Measurements from ENCODE around the gene DMWD.

The DMWD gene

DNA sequence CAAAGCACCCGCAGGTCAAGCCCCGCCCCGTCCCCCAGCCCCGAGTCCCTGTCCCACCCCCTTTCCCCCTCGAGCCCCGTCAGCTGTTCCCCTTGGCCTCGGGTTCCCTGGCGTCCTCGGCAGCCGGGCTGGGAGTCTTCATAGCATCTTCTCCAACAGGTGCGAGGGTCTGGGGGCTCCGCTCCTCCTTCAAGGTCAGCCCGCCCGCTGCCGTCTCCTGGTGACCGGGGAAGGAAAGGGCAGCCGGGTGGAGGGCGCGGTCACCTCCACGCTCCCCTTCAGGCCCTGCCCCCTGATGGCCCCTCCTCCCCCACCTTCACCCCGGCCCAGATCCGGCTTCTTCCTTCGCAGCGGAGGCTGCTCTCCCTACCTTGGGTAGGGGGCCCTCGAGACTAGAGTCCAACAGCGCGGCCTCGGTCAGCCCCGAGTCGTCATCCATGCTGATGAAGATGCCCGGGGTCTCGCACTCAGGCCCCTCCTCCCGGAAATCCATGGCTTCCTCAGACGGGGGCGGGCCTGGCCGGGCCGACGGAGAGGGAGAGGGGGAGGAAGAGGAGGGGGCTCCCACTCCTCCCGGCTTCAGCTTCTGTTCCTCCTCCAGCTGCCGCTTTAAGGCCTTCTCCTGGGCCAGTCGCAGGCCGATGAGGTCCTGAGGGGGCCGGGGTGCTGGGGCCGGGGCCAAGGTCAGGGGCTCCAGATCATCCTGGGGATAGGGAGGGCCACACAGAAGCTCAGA, 23.0 kb upstream of the DMWD start:
- no peak for ATAC-seq
- TF ChIP-seq ZFP30 (CRISPR knock-in tag; IDR thresholded peaks at IDR 0.05) (no peak), ZNF8 (CRISPR knock-in tag; IDR thresholded peaks at IDR 0.05) (no peak), ZFP3 (CRISPR knock-in tag; IDR thresholded peaks at IDR 0.05) (no peak), SNAI2 (CRISPR knock-in tag; IDR thresholded peaks at IDR 0.05) (no peak), GLIS3 (CRISPR knock-in tag; IDR thresholded peaks at IDR 0.05) (no peak), ESRRG (CRISPR knock-in tag; IDR thresholded peaks at IDR 0.05) (no peak), PPARA (CRISPR knock-in tag; IDR thresholded peaks at IDR 0.05; ENCODE audit: borderline replicate concordance) (no peak), BACH2 (CRISPR knock-in tag; IDR thresholded peaks at IDR 0.05; ENCODE audit: borderline replicate concordance) (no peak), ZC3H10 (CRISPR knock-in tag; IDR thresholded peaks at IDR 0.05) (no peak)
- TF ChIP-seq, protein P1, sequence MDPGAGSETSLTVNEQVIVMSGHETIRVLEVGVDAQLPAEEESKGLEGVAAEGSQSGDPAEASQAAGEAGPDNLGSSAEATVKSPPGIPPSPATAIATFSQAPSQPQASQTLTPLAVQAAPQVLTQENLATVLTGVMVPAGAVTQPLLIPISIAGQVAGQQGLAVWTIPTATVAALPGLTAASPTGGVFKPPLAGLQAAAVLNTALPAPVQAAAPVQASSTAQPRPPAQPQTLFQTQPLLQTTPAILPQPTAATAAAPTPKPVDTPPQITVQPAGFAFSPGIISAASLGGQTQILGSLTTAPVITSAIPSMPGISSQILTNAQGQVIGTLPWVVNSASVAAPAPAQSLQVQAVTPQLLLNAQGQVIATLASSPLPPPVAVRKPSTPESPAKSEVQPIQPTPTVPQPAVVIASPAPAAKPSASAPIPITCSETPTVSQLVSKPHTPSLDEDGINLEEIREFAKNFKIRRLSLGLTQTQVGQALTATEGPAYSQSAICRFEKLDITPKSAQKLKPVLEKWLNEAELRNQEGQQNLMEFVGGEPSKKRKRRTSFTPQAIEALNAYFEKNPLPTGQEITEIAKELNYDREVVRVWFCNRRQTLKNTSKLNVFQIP (CRISPR knock-in tag; IDR thresholded peaks at IDR 0.05; ENCODE audit: borderline replicate concordance, low read depth): no peak
- TF ChIP-seq, protein P2, sequence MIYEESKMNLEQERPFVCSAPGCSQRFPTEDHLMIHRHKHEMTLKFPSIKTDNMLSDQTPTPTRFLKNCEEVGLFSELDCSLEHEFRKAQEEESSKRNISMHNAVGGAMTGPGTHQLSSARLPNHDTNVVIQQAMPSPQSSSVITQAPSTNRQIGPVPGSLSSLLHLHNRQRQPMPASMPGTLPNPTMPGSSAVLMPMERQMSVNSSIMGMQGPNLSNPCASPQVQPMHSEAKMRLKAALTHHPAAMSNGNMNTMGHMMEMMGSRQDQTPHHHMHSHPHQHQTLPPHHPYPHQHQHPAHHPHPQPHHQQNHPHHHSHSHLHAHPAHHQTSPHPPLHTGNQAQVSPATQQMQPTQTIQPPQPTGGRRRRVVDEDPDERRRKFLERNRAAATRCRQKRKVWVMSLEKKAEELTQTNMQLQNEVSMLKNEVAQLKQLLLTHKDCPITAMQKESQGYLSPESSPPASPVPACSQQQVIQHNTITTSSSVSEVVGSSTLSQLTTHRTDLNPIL (CRISPR knock-in tag; IDR thresholded peaks at IDR 0.05; ENCODE audit: low read depth): no peak
- TF ChIP-seq, protein P3, sequence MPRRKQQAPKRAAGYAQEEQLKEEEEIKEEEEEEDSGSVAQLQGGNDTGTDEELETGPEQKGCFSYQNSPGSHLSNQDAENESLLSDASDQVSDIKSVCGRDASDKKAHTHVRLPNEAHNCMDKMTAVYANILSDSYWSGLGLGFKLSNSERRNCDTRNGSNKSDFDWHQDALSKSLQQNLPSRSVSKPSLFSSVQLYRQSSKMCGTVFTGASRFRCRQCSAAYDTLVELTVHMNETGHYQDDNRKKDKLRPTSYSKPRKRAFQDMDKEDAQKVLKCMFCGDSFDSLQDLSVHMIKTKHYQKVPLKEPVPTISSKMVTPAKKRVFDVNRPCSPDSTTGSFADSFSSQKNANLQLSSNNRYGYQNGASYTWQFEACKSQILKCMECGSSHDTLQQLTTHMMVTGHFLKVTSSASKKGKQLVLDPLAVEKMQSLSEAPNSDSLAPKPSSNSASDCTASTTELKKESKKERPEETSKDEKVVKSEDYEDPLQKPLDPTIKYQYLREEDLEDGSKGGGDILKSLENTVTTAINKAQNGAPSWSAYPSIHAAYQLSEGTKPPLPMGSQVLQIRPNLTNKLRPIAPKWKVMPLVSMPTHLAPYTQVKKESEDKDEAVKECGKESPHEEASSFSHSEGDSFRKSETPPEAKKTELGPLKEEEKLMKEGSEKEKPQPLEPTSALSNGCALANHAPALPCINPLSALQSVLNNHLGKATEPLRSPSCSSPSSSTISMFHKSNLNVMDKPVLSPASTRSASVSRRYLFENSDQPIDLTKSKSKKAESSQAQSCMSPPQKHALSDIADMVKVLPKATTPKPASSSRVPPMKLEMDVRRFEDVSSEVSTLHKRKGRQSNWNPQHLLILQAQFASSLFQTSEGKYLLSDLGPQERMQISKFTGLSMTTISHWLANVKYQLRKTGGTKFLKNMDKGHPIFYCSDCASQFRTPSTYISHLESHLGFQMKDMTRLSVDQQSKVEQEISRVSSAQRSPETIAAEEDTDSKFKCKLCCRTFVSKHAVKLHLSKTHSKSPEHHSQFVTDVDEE (CRISPR knock-in tag; IDR thresholded peaks at IDR 0.05): no peak
- TF ChIP-seq, protein P4, sequence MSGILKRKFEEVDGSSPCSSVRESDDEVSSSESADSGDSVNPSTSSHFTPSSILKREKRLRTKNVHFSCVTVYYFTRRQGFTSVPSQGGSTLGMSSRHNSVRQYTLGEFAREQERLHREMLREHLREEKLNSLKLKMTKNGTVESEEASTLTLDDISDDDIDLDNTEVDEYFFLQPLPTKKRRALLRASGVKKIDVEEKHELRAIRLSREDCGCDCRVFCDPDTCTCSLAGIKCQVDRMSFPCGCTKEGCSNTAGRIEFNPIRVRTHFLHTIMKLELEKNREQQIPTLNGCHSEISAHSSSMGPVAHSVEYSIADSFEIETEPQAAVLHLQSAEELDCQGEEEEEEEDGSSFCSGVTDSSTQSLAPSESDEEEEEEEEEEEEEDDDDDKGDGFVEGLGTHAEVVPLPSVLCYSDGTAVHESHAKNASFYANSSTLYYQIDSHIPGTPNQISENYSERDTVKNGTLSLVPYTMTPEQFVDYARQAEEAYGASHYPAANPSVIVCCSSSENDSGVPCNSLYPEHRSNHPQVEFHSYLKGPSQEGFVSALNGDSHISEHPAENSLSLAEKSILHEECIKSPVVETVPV (CRISPR knock-in tag; IDR thresholded peaks at IDR 0.05): no peak

DNA sequence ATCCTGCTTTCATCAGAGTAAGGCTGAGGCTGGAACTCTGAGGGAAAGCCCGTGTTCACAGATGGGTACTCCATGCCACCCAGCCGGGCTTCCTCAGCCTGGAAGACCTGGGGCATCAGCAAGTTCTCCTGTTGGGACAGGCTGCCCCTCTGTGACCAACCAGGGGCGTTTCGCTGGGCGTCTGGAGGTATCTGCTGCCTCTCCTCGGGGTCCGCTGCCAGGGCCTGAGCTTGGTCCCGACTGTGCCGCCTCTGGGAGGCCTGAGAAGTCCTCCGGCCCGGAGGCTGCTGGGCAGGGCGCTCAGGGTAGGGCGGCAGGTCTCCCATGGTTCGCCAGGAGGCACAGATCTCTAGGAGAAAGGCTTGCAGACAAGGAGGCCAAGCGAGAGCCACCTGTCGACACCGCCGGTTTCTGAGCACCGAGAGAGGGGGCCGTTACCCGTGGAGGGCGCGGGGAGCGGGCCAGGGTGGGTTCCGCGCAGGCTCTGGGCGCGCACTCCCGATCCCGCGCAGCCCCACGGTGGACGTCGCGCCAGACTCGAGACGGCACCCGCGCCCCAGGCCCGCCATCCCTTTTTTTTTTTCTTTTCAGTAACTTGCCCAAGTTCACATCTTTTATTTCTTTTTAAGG, 22.3 kb upstream of the DMWD start, which contains the start of gene RSPH6A:
Gene RSPH6A (minus strand): TSS at position 458 of the 630 bp plus-strand sequence. CDS start 132 bp downstream, at position 326.
- ATAC-seq: no peak
- no peak for TF ChIP-seq ZNF565 (CRISPR knock-in tag; conservative IDR thresholded peaks at IDR 0.05; ENCODE audit: low read depth)
- TF ChIP-seq, protein P1 (CRISPR knock-in tag; IDR thresholded peaks at IDR 0.05; ENCODE audit: borderline replicate concordance, low read depth): no peak
- no peak for TF ChIP-seq PPARA (CRISPR knock-in tag; IDR thresholded peaks at IDR 0.05; ENCODE audit: borderline replicate concordance)
- TF ChIP-seq ISL1 (CRISPR knock-in tag; IDR thresholded peaks at IDR 0.05): no peak
- no peak for TF ChIP-seq ZFP3 (CRISPR knock-in tag; IDR thresholded peaks at IDR 0.05)
- no peak for TF ChIP-seq CSDC2 (CRISPR knock-in tag; IDR thresholded peaks at IDR 0.05)
- TF ChIP-seq SNAI2 (CRISPR knock-in tag; IDR thresholded peaks at IDR 0.05): no peak
- TF ChIP-seq, protein P4 (CRISPR knock-in tag; IDR thresholded peaks at IDR 0.05): no peak
- no peak for TF ChIP-seq ZFP30 (CRISPR knock-in tag; IDR thresholded peaks at IDR 0.05)
- no peak for TF ChIP-seq ZC3H10 (CRISPR knock-in tag; IDR thresholded peaks at IDR 0.05)
- TF ChIP-seq GLIS3 (CRISPR knock-in tag; IDR thresholded peaks at IDR 0.05): no peak
- TF ChIP-seq RARB (CRISPR knock-in tag; IDR thresholded peaks at IDR 0.05): no peak
- TF ChIP-seq TOX (CRISPR knock-in tag; IDR thresholded peaks at IDR 0.05; ENCODE audit: borderline replicate concordance): no peak

Measured in SK-N-SH treated with all-trans-retinoic acid at 6 μM for 48 hours (cell line).